LoVo (cell line): ENCODE measurements around the gene RECQL5.
A peak's percentile ranks its signal among the peaks of the same experiment; 100 is the strongest.
"Not testable (repeated sequence)": the region's sequence is repeated elsewhere in the genome, so short reads cannot be mapped to it uniquely, and the experiment has no call there.

ENCODE experiments used
- DNase-seq: peaks from one replicate; pipeline ENCODE4 v3.0.0-alpha.2; 2016; ENCODE audit warnings: low spot score

The RECQL5 gene

DNA sequence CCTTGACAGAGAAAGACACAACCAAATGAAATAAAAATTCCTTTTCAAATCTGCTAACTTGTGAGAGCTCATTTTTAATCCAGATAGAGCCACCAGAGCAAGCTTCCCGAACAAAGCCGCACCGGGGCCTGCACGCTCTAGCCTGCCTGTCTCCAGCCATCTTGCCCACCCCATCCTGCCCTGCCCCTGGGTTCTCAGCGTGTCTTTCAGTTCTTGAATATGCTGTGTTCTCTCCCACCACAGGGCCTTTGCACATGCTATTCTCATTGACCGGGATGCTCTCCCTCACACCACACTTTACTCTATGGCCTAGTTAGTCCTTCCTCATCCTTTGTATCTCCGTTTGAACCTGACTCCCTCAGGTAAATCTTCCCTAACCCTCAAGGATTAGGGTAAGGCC lies 19.0 kb downstream of the RECQL5 start:
- no peak for DNase-seq

GRCh38 chr17:75647061-75647460 lies 19.9 kb downstream of the RECQL5 start:
- DNase-seq = no peak

DNA sequence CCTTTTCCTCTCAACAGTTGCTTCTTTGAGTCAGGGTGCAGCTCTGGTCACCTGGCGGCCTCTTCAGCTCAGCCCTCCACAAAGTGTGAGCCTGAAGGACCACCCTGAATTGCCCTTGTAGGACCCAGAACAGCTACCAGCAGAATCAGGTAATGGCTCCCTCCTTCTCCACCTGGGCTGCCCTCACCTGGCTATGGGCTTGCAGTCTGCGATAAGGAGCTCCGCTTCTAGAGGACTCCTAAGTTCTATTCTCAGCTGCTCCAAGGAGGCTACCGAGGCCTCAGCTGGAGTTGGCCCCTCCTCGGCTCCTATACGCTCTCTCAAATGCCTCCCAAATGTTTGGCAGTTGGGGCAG lies 20.3 kb downstream of the RECQL5 start:
- DNase-seq = no peak

GRCh38 chr17:75645889-75646637 lies 20.9 kb downstream of the RECQL5 start:
- DNase-seq = peak; percentile 91

GRCh38 chr17:75645501-75645888 lies 21.5 kb downstream of the RECQL5 start:
- peak; percentile 91 for DNase-seq

DNA sequence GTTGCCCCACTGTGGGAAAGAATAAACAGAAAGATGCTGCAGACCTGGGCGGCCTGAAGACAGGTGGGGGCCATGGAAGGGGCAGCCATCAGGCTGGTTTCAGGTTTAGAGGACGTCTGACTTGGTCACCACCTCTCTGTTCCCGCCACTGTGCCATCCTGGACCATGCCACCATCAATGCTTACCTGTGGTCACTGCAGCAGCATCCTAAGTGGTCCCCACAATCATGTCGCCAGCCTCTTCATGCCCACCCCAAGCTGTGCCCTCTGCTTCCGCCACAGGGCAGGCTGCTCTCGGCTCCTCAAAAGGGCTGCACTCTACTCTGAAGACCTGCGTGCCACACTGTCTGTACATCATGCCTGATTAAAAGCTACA lies 23.3 kb downstream of the RECQL5 start:
- no peak for DNase-seq

GRCh38 chr17:75642784-75643642 lies 23.9 kb downstream of the RECQL5 start:
- no peak for DNase-seq

DNA sequence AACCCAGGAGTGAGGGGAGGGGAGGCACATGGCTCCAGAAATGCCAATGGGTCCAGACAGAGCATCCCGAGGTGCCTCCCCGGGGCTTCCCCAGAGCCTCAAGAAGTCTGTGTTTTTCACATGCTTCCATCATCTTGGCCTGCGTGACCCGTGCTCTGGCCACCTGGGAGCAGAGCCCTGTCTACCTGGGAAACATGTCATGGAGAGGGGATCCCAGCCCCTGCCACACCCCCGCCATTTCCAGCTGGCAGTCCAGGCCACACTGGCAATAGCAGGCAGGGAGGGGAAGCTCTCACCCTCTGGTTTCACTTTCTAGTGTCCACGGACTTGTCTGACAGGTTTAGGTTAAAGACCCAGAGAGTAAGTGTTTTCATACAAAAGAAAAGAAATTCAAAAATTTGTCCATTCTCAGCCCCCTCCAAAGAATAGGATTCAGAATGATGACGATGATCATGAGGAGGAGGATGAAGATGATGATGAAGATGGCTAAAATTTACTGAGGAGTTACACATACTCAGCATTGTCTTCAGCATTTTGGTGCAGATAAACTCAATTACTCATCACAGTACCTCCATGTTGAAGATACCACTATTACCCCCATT lies 24.7 kb downstream of the RECQL5 start:
- DNase-seq = no peak

GRCh38 chr17:75641343-75641742 lies 25.6 kb downstream of the RECQL5 start:
- no peak for DNase-seq

GRCh38 chr17:75640556-75641119 lies 26.3 kb downstream of the RECQL5 start:
- no peak for DNase-seq

GRCh38 chr17:75639771-75640555 lies 27.0 kb downstream of the RECQL5 start:
- no peak for DNase-seq

DNA sequence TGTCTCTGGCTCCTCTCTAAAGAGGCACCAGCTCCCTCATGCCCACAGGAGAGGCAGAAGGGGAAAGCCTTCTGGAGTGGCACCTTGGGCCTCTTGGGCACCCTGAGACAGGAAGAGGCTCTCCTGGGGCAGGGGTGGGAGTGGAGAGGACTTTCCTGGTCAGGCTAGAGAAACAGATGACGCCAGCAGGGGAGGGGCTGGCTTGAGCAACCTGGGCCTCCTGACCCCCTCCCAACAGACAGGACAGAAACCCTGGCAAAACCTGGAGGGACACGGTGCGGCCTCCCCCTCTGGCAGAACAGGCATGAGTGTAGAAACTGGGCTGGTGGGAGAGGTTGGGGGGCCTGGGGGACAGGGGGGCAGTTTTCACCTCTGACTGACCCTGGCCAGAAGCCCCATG lies 27.6 kb downstream of the RECQL5 start:
- DNase-seq = no peak

DNA sequence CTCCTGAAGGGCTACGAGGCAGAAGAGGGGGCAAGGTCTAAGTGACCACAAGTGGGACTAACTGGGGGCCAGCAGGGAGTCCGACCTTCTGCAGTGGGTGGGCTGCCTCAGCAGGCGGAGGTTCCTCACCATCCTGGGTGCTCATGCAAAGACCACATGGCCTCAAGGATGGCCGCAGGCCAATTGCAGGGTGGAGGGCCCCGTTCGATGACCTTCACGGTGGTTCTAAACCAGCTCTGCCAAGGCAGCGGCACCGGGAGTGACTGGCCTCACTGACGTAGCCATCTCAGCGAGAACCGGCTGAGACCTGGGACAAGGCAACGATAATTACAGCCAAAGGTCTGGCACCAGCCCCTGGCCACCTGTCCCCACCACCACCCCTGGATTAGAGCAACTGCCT lies 28.1 kb downstream of the RECQL5 start:
- no peak for DNase-seq

DNA sequence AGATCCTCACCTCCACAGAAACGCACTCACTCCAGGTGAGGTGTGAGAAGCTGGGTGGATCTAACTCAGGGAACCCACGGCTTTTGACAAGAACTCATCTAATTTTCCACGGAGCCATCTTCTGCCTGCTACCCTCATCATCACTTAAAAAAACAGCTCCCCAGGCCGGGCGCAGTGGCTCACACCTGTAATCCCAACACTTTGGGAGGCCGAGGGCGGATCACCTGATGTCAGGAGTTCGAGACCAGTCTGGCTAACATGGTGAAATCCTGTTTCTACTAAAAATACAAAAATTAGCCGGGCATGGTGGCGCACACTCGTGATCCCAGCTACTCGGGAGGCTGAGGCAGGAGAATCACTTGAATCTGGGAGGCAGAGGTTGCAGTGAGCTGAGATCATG lies 28.9 kb downstream of the RECQL5 start:
- not testable (repeated sequence) for DNase-seq

- DNase-seq = no peak
Measured at GRCh38 chr17:75637551-75637950, 29.4 kb downstream of the RECQL5 start.

- DNase-seq = no peak
Measured at GRCh38 chr17:75637143-75637538, 29.8 kb downstream of the RECQL5 start.

- DNase-seq = no peak
Measured at GRCh38 chr17:75636381-75637142, 30.4 kb downstream of the RECQL5 start.

DNA sequence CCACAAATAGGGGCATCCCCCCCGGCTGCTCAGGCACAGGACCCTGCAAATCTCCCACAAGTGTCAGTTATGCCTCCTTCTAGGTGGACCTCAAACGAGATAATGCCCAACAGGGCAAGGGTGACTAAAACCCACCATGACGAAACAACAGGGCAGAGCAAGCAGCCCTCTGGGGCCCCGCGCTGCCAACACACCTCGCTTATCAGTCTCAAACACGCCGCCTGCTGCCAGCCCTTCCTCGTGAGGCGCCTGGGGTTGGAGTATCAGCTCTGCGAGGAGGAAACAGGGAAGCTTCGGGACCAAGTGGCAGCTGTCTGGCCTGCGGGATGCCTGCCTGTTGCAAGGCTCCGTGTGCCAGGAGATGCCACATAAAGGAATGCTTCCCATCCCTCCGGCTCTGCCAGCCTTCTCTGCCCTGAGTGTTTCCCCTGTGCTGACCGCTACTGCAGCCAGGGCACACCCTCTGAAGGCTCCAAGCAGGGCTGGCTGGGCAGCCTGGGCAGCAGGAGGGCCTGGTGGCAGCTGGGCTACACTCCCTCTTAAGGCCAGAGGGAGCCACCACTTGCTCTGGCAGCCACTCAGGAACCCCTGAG lies 31.2 kb downstream of the RECQL5 start:
- DNase-seq = no peak

DNA sequence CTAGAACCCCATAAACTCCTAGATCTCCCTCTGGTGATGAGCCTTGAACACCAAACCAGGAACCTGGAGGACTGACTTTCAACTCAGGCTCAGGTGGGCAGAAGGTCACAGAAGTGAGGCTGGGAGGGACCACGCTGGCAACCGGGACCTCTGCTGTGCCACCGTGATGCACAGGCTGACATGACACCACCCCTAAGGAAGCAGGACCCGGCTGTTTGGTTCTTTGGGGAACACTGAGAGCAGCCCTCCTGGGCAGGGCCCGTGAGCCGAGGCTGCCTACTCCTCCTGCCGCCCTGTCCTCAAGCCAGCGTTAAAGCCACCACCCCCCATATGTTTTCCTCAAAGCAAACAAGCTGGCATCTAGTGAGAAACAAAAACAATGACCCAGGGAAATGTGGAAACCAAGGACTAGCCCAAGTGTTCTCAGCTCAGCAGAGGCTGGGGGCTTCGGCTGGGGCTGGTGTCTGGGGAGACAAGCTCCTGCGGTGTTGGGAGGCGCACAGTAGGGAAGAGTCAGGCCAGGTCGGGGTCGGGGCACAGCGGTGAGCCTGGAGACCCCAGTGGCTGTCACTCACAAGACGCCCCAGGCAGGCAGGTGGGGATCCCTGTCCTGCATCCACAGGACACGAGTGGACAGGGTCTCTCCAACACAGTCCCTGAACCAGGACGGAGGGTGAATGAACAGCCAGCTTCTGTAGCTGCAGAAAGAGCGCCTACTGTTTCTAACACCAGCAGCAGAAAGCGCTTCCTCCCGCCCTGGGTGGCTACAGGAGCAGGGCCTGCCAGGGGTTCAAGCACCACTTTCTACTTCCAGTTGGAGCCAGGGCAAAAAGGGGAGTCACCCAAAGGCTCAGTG lies 32.0 kb downstream of the RECQL5 start:
- DNase-seq = no peak

- DNase-seq = no peak
Measured at GRCh38 chr17:75634376-75634740, 32.6 kb downstream of the RECQL5 start.
